Suprapubic skin (tissue), 3 donors: ENCODE data around the gene KSR2.

Experiments used
- CTCF ChIP-seq, 2 donors: fragments of 200-600 bp in 1 of 2; fragments of 450-650 bp in 1 of 2; sonication (generic) in 1 of 2; IDR thresholded peaks; one replicate each; pipeline ENCODE4 v1.5.1; 2016 to 2019; ENCODE audit warnings: antibody characterized with exemption in 2 of 2, mild to moderate bottlenecking in 1 of 2, moderate library complexity in 1 of 2
- EP300 ChIP-seq: sonication (generic); formaldehyde crosslinking; IDR thresholded peaks from one replicate; pipeline ENCODE4 v1.6.1; 2017; ENCODE audit warnings: antibody characterized with exemption
- POLR2A ChIP-seq, 2 donors: fragments of 450-650 bp; IDR thresholded peaks; one replicate each; pipeline ENCODE4 v1.6.1; 2017; ENCODE audit warnings: antibody characterized with exemption in 2 of 2, mild to moderate bottlenecking in 2 of 2, moderate library complexity in 2 of 2

- TF ChIP-seq CTCF (IDR thresholded peaks at IDR 0.05), result no peak
- no peak for TF ChIP-seq POLR2A (IDR thresholded peaks at IDR 0.05)
- TF ChIP-seq EP300, result no peak
These were observed 339.3 kb downstream of the KSR2 start for GRCh38 chr12:117629454-117629853.
